ENCODE data around the gene ST6GALNAC4. TPM values are rescaled to one million over a fixed set of nuclear protein-coding genes. Genes with fewer than 3 reads are reported as not detected.

Gene ST6GALNAC4
- polyA plus RNA-seq, 4 donors: 10.4 to 17.2 (median 13.7) TPM

- no peak for DNase-seq (ENCODE audit: low read depth in 4 of 4, low spot score in 2 of 4)
Observed at GRCh38 chr9:127931092-127931881, 14.4 kb upstream of the ST6GALNAC4 start.

- no peak for DNase-seq (ENCODE audit: low read depth in 4 of 4, low spot score in 2 of 4)
Observed at GRCh38 chr9:127930231-127931091, 13.6 kb upstream of the ST6GALNAC4 start, which contains the start of gene PIP5KL1. Gene PIP5KL1, minus strand, starts transcription at chr9:127930777. Its CDS starts 25 bp downstream, at chr9:127930752.

- no peak for DNase-seq (ENCODE audit: low read depth in 4 of 4, low spot score in 2 of 4)
Observed at GRCh38 chr9:127929625-127929979, 12.8 kb upstream of the ST6GALNAC4 start.

GRCh38 chr9:127928676-127929624 is 12.1 kb upstream of the ST6GALNAC4 start:
- no peak for DNase-seq (ENCODE audit: low read depth in 4 of 4, low spot score in 2 of 4)

- no peak for DNase-seq (ENCODE audit: low read depth in 4 of 4, low spot score in 2 of 4)
Observed at GRCh38 chr9:127927988-127928675, 11.3 kb upstream of the ST6GALNAC4 start.

GRCh38 chr9:127927201-127927987 is 10.6 kb upstream of the ST6GALNAC4 start:
- DNase-seq (ENCODE audit: low read depth in 4 of 4, low spot score in 2 of 4): no peak

GRCh38 chr9:127926906-127927200 is 10.0 kb upstream of the ST6GALNAC4 start:
- no peak for DNase-seq (ENCODE audit: low read depth in 4 of 4, low spot score in 2 of 4)

GRCh38 chr9:127925959-127926905 is 9.4 kb upstream of the ST6GALNAC4 start:
- DNase-seq (ENCODE audit: low read depth in 4 of 4, low spot score in 2 of 4): no peak

- DNase-seq (ENCODE audit: low read depth in 4 of 4, low spot score in 2 of 4): no peak
Observed at GRCh38 chr9:127924736-127925444, 8.0 kb upstream of the ST6GALNAC4 start.

GRCh38 chr9:127923771-127924170 is 6.9 kb upstream of the ST6GALNAC4 start:
- no peak for DNase-seq (ENCODE audit: low read depth in 4 of 4, low spot score in 2 of 4)

GRCh38 chr9:127923046-127923445 is 6.2 kb upstream of the ST6GALNAC4 start:
- DNase-seq (ENCODE audit: low read depth in 4 of 4, low spot score in 2 of 4): no peak

- no peak for DNase-seq (ENCODE audit: low read depth in 4 of 4, low spot score in 2 of 4)
Observed at GRCh38 chr9:127921557-127922120, 4.8 kb upstream of the ST6GALNAC4 start.

GRCh38 chr9:127920794-127921193 is 4.0 kb upstream of the ST6GALNAC4 start:
- no peak for DNase-seq (ENCODE audit: low read depth in 4 of 4, low spot score in 2 of 4)

GRCh38 chr9:127919253-127919815 is 2.5 kb upstream of the ST6GALNAC4 start:
- DNase-seq (ENCODE audit: low read depth in 4 of 4, low spot score in 2 of 4): no peak

GRCh38 chr9:127918183-127919107 is 1.6 kb upstream of the ST6GALNAC4 start:
- no peak for DNase-seq (ENCODE audit: low read depth in 4 of 4, low spot score in 2 of 4)

GRCh38 chr9:127917603-127918002 is 762 bp upstream of the ST6GALNAC4 start:
- no peak for DNase-seq (ENCODE audit: low read depth in 4 of 4, low spot score in 2 of 4)

Measured in left renal cortex interstitium (tissue), 4 donors.